Tibial nerve (tissue), 4 donors: ENCODE results near the gene NCAPD3. TPM values are rescaled to one million over a fixed set of nuclear protein-coding genes. Genes with fewer than 3 reads are reported as not detected.

ENCODE experiments used
- DNase-seq, 2 donors: peaks; one replicate each; pipeline ENCODE4 v3.0.0-alpha.2; 2019; ENCODE audit warnings: low spot score in 2 of 2
- H3K27ac ChIP-seq, 4 donors: fragments of 200-600 bp; sonication (generic) in 3 of 4; one replicate each; pipeline ENCODE4 v1.5.1; 2017 to 2019; ENCODE audit warnings: mild to moderate bottlenecking in 1 of 4
- H3K27me3 ChIP-seq, 2 donors: fragments of 200-600 bp; sonication (generic) in 1 of 2; one replicate each; pipeline versions ENCODE4 v1.5.1 to v1.6.0; 2017 to 2019
- H3K36me3 ChIP-seq, 3 donors: fragments of 200-600 bp; sonication (generic); one replicate each; pipeline ENCODE4 v1.5.1; 2018 to 2019
- H3K4me1 ChIP-seq, 4 donors: fragments of 200-600 bp; sonication (generic) in 3 of 4; one replicate each; pipeline ENCODE4 v1.5.1; 2017 to 2019
- H3K4me3 ChIP-seq, 4 donors: fragments of 200-600 bp; sonication (generic) in 3 of 4; one replicate each; pipeline ENCODE4 v1.5.1; 2017 to 2019; ENCODE audit warnings: mild to moderate bottlenecking in 1 of 4, moderate library complexity in 1 of 4
- H3K9me3 ChIP-seq, 4 donors: fragments of 200-600 bp; sonication (generic) in 3 of 4; one replicate each; pipeline ENCODE4 v1.5.1; 2017 to 2019
- EP300 ChIP-seq, 2 donors: sonication (generic); formaldehyde crosslinking; IDR thresholded peaks; one replicate each; pipeline ENCODE4 v1.6.1; 2017; ENCODE audit warnings: antibody characterized with exemption in 2 of 2, mild to moderate bottlenecking in 1 of 2
- POLR2A ChIP-seq, 2 donors: fragments of 450-650 bp; IDR thresholded peaks; one replicate each; pipeline ENCODE4 v1.6.1; 2017; ENCODE audit warnings: antibody characterized with exemption in 2 of 2, mild to moderate bottlenecking in 2 of 2, moderate library complexity in 2 of 2
- WGBS, 2 donors: methylation state at CpG; one replicate each; pipeline ENCODE4 v1.1.5; 2018; 5-methylcytosine and 5-hydroxymethylcytosine counted together
- total RNA-seq, 4 donors: library from RNA; depleted of rRNA; stranded (reverse); fragments of >200 nt; gene quantifications; one replicate each; pipeline ENCODE4 v1.1.0, GENCODE V29; 2016
- TF ChIP-seq, protein P1 (sequence below), 5 experiments: fragments of 200-600 bp in 3 of 5; fragments of 450-650 bp in 2 of 5; sonication (generic) in 3 of 5; IDR thresholded peaks; one replicate each; pipeline ENCODE4 v1.5.1; 2016 to 2019; ENCODE audit warnings: antibody characterized with exemption in 5 of 5, mild to moderate bottlenecking in 3 of 5, moderate library complexity in 2 of 5

NCAPD3 gene
- total RNA-seq, 4 donors from 2014 or later: 8.2 to 14.7 (median 10.3) TPM

DNA sequence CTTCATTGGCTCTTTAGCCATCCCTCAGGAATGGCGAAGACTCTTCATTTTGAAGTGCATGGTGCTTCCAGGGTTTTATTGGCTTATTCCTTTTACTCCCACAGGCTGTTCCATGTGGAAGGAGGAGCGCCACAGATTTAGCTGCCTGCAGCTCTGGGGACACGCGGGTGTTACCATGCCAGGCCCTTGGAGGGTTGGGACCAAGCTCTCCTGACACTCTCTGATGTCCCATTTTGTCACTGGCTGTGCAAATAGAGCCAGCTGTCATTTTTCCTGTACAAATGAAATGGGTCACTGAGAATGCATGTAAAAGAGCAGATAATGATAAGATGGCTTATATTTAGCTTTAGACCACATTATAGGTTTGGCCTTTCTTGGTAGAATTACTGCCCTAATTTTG, 20.1 kb upstream of the NCAPD3 start:
- H3K27ac ChIP-seq: no peak overlapping the region
- WGBS, 2 donors: 95 to 96% methylated on average over 4 of the region's 4 CpGs

GRCh38 chr11:134242376-134242775, 18.6 kb upstream of the NCAPD3 start:
- no peaks in the 10 kb centered on the region for H3K4me1 ChIP-seq
- no peaks in the 10 kb centered on the region for H3K27me3 ChIP-seq
- H3K36me3 ChIP-seq: peaks cover 0 to 94% (median 0%) of the 10 kb centered on the region in 3 donors
- WGBS, 2 donors: 73 to 80% methylated on average over 9 of the region's 9 CpGs
- H3K4me3 ChIP-seq: no peak overlapping the region
- no peaks in the 10 kb centered on the region for H3K9me3 ChIP-seq
- TF ChIP-seq POLR2A (IDR thresholded peaks at IDR 0.05): no peak
- no peak for TF ChIP-seq EP300 (IDR thresholded peaks at IDR 0.05)
- TF ChIP-seq, protein P1, sequence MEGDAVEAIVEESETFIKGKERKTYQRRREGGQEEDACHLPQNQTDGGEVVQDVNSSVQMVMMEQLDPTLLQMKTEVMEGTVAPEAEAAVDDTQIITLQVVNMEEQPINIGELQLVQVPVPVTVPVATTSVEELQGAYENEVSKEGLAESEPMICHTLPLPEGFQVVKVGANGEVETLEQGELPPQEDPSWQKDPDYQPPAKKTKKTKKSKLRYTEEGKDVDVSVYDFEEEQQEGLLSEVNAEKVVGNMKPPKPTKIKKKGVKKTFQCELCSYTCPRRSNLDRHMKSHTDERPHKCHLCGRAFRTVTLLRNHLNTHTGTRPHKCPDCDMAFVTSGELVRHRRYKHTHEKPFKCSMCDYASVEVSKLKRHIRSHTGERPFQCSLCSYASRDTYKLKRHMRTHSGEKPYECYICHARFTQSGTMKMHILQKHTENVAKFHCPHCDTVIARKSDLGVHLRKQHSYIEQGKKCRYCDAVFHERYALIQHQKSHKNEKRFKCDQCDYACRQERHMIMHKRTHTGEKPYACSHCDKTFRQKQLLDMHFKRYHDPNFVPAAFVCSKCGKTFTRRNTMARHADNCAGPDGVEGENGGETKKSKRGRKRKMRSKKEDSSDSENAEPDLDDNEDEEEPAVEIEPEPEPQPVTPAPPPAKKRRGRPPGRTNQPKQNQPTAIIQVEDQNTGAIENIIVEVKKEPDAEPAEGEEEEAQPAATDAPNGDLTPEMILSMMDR (IDR thresholded peaks at IDR 0.05): no peak
- no peak for DNase-seq
- no peak overlapping the region for H3K27ac ChIP-seq

More for the DNA sequence above, 20.1 kb upstream of the NCAPD3 start:
- no peaks in the 10 kb centered on the region for H3K27me3 ChIP-seq
- peaks cover 0 to 96% (median 0%) of the 10 kb centered on the region in 3 donors for H3K36me3 ChIP-seq
- no peaks in the 10 kb centered on the region for H3K9me3 ChIP-seq
- no peak for DNase-seq
- TF ChIP-seq EP300 (IDR thresholded peaks at IDR 0.05) (no peak), POLR2A (IDR thresholded peaks at IDR 0.05) (no peak)
- TF ChIP-seq, protein P1 (IDR thresholded peaks at IDR 0.05): no peak
- H3K4me1 ChIP-seq: no peaks in the 10 kb centered on the region
- no peak overlapping the region for H3K4me3 ChIP-seq

DNA sequence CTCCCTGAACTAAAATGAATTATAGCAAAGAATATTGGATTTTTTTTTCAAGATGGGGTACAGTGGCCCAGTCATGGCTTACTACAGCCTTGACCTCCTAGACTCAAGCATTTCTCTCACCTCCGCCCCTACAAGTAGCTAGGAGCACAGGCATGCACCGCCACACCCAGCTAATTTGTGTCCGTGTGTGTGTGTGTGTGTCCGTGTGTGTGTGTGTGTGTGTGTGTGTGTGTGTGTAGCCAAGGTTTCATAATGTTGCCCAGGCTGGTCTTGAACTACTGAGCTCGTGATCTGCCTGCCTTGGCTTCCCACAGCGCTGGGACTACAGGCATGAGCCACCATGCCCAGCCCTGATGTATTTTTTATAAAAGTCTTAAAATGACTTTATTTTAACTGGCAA, 16.8 kb upstream of the NCAPD3 start:
- Histone ChIP-seq H3K9me3 (no peaks in the 10 kb centered on the region), H3K4me1 (no peaks in the 10 kb centered on the region), H3K36me3 (peaks cover 0 to 85% (median 0%) of the 10 kb centered on the region in 3 donors), H3K4me3 (no peak overlapping the region), H3K27ac (no peak overlapping the region), H3K27me3 (no peaks in the 10 kb centered on the region)
- TF ChIP-seq, protein P1 (IDR thresholded peaks at IDR 0.05): no peak
- TF ChIP-seq POLR2A (IDR thresholded peaks at IDR 0.05): no peak
- no peak for TF ChIP-seq EP300 (IDR thresholded peaks at IDR 0.05)
- 57 to 61% methylated on average over 6 of the region's 6 CpGs for WGBS, 2 donors
- no peak for DNase-seq

DNA sequence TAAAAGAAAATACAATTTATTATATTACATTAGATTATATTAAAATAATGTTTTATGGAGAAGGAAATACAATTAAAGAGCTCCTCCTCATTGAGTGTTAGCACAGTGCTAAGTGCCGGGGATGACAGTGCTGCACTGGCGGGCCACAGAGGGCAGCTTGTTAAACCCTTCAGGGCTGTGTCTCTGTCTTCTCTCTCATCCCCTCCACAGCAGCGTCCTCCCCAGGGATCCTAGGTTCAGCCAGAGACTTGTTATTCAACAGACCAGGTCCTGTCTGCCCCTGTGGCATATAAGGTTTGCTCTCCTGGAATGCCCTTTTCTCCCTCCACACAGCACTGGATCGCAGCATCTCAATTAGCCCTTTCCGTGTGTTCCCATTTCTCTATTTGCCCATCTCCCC, 15.2 kb upstream of the NCAPD3 start:
- H3K36me3 ChIP-seq: peaks cover 0 to 79% (median 4%) of the 10 kb centered on the region in 3 donors
- WGBS, 2 donors: 90 to 92% methylated on average over 5 of the region's 5 CpGs

DNA sequence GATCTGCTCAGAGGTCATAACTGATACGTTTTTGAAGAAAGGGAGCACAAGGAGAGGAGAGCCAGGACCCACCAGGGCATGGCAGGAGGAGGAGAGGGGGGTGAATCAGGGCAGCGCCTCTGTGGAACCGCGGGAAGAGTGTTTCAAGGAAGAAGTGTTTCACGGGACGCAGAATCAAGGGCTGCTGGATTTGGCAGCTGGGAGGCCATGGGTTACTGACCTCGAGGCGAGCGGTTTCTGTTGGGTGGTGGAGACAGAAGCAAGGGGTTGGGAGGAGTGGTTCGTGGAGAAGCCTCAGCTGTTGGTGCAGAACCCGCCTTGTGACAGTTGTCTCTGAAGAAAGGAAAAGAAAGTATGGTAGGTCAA, 13.8 kb upstream of the NCAPD3 start:
- Histone ChIP-seq H3K9me3 (no peaks in the 10 kb centered on the region), H3K4me1 (no peaks in the 10 kb centered on the region), H3K27ac (no peak overlapping the region), H3K36me3 (peaks cover 0 to 70% (median 4%) of the 10 kb centered on the region in 3 donors), H3K4me3 (no peak overlapping the region), H3K27me3 (no peaks in the 10 kb centered on the region)
- DNase-seq: no peak
- TF ChIP-seq POLR2A (IDR thresholded peaks at IDR 0.05): no peak
- TF ChIP-seq, protein P1 (IDR thresholded peaks at IDR 0.05): no peak
- no peak for TF ChIP-seq EP300 (IDR thresholded peaks at IDR 0.05)
- 82 to 83% methylated on average over 11 of the region's 11 CpGs for WGBS, 2 donors

More for the DNA sequence above, 15.2 kb upstream of the NCAPD3 start:
- DNase-seq: no peak
- no peaks in the 10 kb centered on the region for H3K4me1 ChIP-seq
- H3K27me3 ChIP-seq: no peaks in the 10 kb centered on the region
- no peak overlapping the region for H3K4me3 ChIP-seq
- no peak overlapping the region for H3K27ac ChIP-seq
- TF ChIP-seq POLR2A (IDR thresholded peaks at IDR 0.05): no peak
- no peak for TF ChIP-seq EP300 (IDR thresholded peaks at IDR 0.05)
- TF ChIP-seq, protein P1 (IDR thresholded peaks at IDR 0.05): no peak
- H3K9me3 ChIP-seq: no peaks in the 10 kb centered on the region
